ENCODE measurements around the gene SMARCA2.

The SMARCA2 gene

GRCh38 chr9:2008372-2008771 lies 6.8 kb upstream of the SMARCA2 start:
- no peak overlapping the region for H3K9ac ChIP-seq (ENCODE audit: low read depth, low read length, poor library complexity, severe bottlenecking)
- H3F3A ChIP-seq (ENCODE audit: low read depth): no peaks in the 10 kb centered on the region
- H3K27me3 ChIP-seq (ENCODE audit: insufficient read depth, low read length, poor library complexity, severe bottlenecking): no peaks in the 10 kb centered on the region
- H3K79me2 ChIP-seq (ENCODE audit: insufficient read depth, low read length): no peaks in the 10 kb centered on the region
- H3K9me3 ChIP-seq (ENCODE audit: insufficient read depth, low read depth, low read length): no peaks in the 10 kb centered on the region
- no peak overlapping the region for H2AFZ ChIP-seq (ENCODE audit: low read length)
- H4K20me1 ChIP-seq (ENCODE audit: insufficient read depth, low read length, poor library complexity, severe bottlenecking): no peaks in the 10 kb centered on the region
- no peak for TF ChIP-seq EZH2phosphoT487 (IDR thresholded peaks at IDR 0.05; ENCODE audit: borderline replicate concordance)
- TF ChIP-seq, protein P1, sequence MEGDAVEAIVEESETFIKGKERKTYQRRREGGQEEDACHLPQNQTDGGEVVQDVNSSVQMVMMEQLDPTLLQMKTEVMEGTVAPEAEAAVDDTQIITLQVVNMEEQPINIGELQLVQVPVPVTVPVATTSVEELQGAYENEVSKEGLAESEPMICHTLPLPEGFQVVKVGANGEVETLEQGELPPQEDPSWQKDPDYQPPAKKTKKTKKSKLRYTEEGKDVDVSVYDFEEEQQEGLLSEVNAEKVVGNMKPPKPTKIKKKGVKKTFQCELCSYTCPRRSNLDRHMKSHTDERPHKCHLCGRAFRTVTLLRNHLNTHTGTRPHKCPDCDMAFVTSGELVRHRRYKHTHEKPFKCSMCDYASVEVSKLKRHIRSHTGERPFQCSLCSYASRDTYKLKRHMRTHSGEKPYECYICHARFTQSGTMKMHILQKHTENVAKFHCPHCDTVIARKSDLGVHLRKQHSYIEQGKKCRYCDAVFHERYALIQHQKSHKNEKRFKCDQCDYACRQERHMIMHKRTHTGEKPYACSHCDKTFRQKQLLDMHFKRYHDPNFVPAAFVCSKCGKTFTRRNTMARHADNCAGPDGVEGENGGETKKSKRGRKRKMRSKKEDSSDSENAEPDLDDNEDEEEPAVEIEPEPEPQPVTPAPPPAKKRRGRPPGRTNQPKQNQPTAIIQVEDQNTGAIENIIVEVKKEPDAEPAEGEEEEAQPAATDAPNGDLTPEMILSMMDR (conservative IDR thresholded peaks at IDR 0.05; ENCODE audit: low read length): no peak
- H3K36me3 ChIP-seq (ENCODE audit: insufficient read depth, low read length): no peaks in the 10 kb centered on the region
- no peak overlapping the region for H3K4me2 ChIP-seq (ENCODE audit: low read depth, low read length, poor library complexity, severe bottlenecking)
- no peak overlapping the region for H3K4me3 ChIP-seq (ENCODE audit: low read length, poor library complexity, severe bottlenecking)
- H3K9me2 ChIP-seq (replicated peaks; ENCODE audit: low read depth, low read length): no peaks in the 10 kb centered on the region
- H3K4me1 ChIP-seq (ENCODE audit: insufficient read depth, low read length, poor library complexity, severe bottlenecking): peaks cover 14% of the 10 kb centered on the region

DNA sequence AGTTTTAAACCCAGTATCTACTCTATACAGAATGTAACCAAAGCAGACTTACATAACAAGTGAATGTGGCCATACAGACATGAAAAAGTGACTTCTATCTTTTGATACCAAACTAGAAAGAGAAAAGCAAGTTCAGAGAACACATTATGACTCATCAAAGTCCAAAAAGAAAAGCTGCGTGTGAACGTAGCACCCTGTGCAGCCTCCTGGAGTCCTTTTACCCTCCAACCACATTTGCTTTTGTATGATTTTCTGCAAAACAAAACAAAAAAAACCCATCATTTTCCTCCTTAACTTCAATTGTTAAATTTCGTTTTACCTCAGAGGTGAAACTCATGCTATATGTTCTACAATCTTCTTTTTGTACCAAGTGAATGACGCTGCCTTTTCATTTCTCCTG lies 2.8 kb upstream of the SMARCA2 start:
- Histone ChIP-seq H3F3A (ENCODE audit: low read depth) (no peaks in the 10 kb centered on the region), H3K27me3 (ENCODE audit: insufficient read depth, low read length, poor library complexity, severe bottlenecking) (no peaks in the 10 kb centered on the region), H4K20me1 (ENCODE audit: insufficient read depth, low read length, poor library complexity, severe bottlenecking) (no peaks in the 10 kb centered on the region), H3K79me2 (ENCODE audit: insufficient read depth, low read length) (peaks cover 16% of the 10 kb centered on the region; the same call in 1 of the 2 replicates), H3K9me3 (ENCODE audit: insufficient read depth, low read depth, low read length) (no peaks in the 10 kb centered on the region), H3K9me2 (replicated peaks; ENCODE audit: low read depth, low read length) (no peaks in the 10 kb centered on the region), H3K4me3 (ENCODE audit: low read length, poor library complexity, severe bottlenecking) (no peak overlapping the region), H3K4me1 (ENCODE audit: insufficient read depth, low read length, poor library complexity, severe bottlenecking) (peaks cover 9% of the 10 kb centered on the region), H3K4me2 (ENCODE audit: low read depth, low read length, poor library complexity, severe bottlenecking) (no peak overlapping the region), H2AFZ (ENCODE audit: low read length) (no peak overlapping the region; the same call in 1 of the 2 replicates), H3K36me3 (ENCODE audit: insufficient read depth, low read length) (no peaks in the 10 kb centered on the region), H3K9ac (ENCODE audit: low read depth, low read length, poor library complexity, severe bottlenecking) (no peak overlapping the region)
- TF ChIP-seq EZH2phosphoT487 (IDR thresholded peaks at IDR 0.05; ENCODE audit: borderline replicate concordance): no peak
- TF ChIP-seq, protein P1 (conservative IDR thresholded peaks at IDR 0.05; ENCODE audit: low read length): no peak

DNA sequence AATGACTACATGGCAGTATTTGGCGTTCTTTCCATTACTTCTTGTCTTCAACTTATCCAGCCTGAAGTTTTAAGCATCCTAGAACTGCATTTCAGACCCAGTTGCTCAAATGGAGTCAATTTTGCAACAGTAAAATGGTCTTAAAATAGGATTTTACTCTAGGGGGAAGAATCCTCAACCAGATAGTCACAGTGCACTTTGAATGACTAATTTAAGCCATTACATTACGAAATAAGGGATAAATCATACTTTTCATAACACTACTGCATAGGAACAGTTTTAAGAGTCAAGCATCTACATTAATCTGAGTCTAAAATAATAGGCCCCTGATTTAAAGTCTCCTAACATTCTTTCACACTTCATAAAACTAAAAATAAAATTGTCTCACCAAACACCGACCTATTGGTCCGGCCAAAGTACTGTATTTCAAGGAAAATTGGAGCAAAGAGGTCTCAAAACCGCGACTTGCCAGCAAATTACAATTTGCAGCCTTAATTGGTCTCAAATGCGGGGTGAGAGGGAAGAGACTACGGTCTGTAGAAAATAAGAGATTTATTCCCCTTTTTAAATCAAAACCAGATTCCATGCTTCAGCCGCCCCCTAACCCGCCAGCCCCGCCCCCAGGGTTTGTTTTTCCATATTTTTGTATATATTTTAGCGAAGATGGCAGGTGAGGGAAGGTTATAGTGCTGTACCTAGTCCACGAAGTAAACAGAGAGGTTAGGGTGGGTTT lies 1.2 kb upstream of the SMARCA2 start:
- H2AFZ ChIP-seq (ENCODE audit: low read length): peak overlapping the region; percentile 97
- H3K9me3 ChIP-seq (ENCODE audit: insufficient read depth, low read depth, low read length): no peaks in the 10 kb centered on the region
- H4K20me1 ChIP-seq (ENCODE audit: insufficient read depth, low read length, poor library complexity, severe bottlenecking): peaks cover 13% of the 10 kb centered on the region
- no peaks in the 10 kb centered on the region for H3K27me3 ChIP-seq (ENCODE audit: insufficient read depth, low read length, poor library complexity, severe bottlenecking)
- peak overlapping the region; percentile 82 for H3K4me2 ChIP-seq (ENCODE audit: low read depth, low read length, poor library complexity, severe bottlenecking)
- H3K79me2 ChIP-seq (ENCODE audit: insufficient read depth, low read length): peaks cover 32% of the 10 kb centered on the region
- TF ChIP-seq, protein P1 (conservative IDR thresholded peaks at IDR 0.05; ENCODE audit: low read length): no peak
- TF ChIP-seq EZH2phosphoT487 (IDR thresholded peaks at IDR 0.05; ENCODE audit: borderline replicate concordance): no peak
- no peaks in the 10 kb centered on the region for H3F3A ChIP-seq (ENCODE audit: low read depth)
- peak overlapping the region; percentile 80 for H3K9ac ChIP-seq (ENCODE audit: low read depth, low read length, poor library complexity, severe bottlenecking)
- H3K4me3 ChIP-seq (ENCODE audit: low read length, poor library complexity, severe bottlenecking): peak overlapping the region; percentile 96
- H3K36me3 ChIP-seq (ENCODE audit: insufficient read depth, low read length): no peaks in the 10 kb centered on the region
- no peaks in the 10 kb centered on the region for H3K9me2 ChIP-seq (replicated peaks; ENCODE audit: low read depth, low read length)
- peaks cover 19% of the 10 kb centered on the region for H3K4me1 ChIP-seq (ENCODE audit: insufficient read depth, low read length, poor library complexity, severe bottlenecking)
